Activated T-cell treated with anti-CD3 and anti-CD28 coated beads for 1 hour (primary cell): ENCODE results near the gene ZNF273.
"Not testable (repeated sequence)": the region's sequence is repeated elsewhere in the genome, so short reads cannot be mapped to it uniquely, and the experiment has no call there.

Experiments
- DNase-seq: peaks from one replicate; pipeline ENCODE4 v3.0.0-alpha.2; 2020; ENCODE audit warnings: low read depth

The ZNF273 gene

DNA sequence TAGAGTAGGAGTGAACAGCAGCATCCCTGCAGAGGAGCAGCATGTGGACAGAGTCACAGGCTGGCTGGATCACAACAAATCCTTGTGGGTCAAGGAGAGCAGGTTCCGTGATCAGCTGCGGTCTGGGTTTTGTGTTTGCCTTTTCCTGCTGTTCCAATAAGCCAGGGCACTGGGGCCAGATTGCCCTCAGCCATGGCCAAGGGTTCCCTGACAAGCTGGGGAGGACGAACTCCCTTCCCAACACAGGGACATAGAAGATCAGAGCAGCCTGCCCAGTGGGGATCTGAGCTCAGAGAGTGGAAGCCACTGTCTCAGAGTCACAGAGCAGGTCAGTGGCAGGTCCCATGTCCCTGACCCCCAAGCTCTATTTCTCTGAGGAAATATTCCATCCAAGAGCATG, 12.8 kb upstream of the ZNF273 start:
- not testable (repeated sequence) for DNase-seq

DNA sequence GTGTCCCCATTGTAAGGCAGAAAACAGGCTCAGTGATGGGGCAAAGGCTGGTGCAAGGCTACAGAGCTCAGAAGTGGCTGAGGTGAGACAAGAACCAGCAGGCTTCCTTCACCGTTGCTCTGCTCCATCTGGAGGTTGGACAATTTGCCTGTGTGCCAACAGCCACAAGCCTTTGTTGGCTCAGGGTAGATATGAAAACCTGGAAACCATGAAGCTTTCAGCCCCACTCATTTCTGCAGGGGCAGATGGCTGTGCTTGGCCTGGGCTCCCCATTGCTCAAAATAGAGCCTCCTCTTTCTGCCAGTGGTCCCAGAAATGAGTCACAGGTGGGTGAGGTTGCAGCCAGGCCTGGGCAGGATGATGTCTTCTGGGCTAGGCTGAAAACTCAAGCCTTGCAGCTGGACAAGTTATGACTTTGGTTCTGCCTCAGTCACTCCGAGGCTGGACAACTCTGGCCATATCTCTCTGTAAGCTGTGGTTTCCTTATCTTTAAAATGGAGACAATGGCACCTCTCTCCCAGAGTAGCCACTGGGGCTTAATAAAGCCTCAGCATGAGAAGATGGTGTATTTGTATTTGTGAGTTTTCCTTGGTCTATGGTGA, 12.2 kb upstream of the ZNF273 start:
- DNase-seq = no peak

DNA sequence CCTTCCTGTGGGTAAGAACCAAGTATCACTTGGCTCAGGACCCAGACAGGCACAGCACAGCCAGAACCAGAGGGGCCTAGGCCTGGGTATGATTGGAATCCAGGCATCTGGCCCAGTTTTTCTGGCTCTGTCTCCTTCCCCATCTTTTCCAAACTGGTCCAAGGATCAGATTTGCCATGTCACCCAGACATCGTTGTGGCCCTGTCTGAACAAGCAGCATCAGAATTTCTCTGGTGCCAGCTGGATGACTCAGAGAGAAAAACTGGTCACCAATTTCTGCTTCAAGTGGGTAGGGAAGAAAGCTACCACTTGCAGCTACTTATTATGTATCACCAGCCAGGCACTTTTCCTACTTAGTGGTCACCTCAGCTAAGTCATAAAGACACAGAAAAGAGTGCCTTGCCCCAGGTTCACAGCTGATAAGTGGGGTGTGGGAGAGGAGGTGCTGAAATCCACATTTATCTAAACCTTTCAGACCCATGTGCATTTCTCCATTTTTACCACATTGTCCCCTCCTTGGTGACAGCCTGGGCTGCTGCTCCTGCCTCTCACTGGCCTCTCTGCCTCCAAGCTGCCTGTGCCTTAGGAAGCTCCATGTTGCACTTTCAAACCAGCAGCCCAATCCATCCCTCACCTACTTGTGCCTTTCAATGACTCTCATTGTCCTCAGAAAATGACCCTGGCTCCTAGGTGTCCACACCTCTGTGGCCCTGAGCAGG, 11.6 kb upstream of the ZNF273 start:
- not testable (repeated sequence) for DNase-seq

DNA sequence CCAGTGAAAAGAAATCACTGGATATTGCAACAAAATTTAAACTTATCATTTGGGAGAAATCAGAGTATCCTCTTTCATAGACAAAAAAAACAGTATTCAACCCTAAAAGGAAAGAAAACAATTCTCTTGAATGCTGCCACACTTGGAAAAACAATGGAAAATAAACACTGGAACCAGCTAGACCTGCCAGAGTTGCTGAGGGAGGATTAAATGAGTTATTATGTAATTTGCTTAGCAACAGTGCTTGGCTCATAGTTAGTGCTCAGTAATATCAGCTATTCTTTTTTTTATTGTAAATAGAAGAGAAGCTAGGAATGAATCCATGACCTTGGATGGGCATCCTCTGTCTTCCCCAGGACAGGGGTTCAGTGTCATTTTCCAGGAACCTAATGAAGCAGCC, 11.0 kb upstream of the ZNF273 start:
- DNase-seq = no peak

DNA sequence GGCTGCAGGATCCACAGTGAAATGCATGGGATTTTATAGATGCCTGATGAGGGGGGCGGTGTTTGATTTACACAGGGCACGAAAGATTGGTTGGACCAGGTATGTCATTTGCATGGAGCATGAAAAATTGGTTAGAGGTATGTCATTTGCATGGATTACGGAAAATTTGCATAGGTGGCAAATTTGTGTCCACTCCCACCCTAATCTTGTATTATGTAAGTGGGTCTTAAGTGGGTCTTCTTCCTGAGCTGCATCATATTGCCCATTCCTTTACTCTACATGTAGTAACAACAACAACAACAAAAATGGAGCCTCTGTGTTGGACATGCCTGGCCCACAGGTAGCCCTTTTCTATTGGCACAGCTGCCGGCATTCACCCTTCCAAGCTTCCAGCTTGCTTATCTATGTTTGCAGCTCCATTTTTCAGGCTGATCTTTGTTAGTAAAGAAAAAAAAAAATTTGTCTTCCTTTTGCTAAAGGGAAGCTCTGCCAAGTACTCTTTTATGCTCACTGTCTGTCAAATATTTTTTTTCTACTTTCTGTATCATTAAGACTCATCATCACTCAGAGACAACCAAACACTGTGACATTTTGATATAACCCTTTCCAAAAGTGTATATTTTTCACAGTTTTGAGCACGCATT, 10.3 kb upstream of the ZNF273 start:
- DNase-seq = no peak

DNA sequence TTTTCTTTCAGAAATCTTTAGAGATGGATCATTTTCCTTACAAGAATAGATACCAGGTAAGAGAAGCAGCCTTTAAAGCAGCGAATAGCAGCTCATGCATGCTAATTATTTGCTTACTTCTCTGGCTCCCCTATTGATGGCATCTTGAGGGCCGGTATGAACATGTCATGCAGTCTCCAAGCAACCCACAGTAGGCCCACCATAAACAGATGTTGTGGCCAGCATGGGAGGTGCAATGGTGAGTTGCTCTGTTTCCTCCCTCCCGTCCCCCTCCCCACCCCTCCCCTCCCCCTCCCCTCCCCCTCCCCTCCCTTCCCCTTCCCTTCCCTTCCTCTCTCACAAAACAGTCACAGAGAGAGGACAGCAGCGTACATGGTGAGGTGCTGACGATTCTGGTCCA, 9.7 kb upstream of the ZNF273 start:
- no peak for DNase-seq

DNA sequence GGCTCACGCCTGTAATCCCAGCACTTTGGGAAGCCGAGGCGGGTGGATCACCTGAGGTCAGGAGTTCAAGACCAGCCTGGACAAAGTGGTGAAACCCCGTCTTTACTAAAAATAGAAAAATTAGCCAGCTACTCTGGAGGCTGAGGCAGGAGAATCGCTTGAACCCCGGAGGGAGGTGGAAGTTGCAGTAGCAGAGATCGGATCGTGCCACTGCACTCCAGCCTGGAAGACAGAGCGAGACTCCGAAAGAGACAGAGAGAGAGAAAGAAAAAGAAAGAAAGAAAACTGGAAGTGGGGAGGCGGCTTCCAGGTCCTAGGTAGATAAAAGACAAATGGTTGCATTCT, 640 bp upstream of the ZNF273 start:
- DNase-seq = not testable (repeated sequence)

DNA sequence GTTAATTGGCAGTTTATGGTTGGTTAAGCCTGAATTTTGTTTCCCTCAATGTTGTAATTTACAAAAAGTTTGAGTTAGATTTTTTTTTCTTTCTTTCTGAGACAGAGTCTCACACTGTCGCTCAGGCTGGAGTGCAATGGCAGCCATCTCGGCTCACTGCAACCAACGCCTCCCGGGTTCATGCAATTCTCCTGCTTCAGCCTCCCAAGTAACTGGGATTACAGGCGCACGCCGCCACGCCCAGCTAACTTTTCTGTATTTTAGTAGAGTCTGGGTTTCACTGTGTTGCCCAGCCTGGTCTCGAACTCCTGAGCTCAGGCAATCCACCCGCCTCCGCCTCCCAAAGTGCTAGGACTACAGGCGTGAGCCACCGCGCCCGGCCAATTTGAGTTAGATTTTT, 935 bp downstream of the ZNF273 start:
- DNase-seq = no peak

DNA sequence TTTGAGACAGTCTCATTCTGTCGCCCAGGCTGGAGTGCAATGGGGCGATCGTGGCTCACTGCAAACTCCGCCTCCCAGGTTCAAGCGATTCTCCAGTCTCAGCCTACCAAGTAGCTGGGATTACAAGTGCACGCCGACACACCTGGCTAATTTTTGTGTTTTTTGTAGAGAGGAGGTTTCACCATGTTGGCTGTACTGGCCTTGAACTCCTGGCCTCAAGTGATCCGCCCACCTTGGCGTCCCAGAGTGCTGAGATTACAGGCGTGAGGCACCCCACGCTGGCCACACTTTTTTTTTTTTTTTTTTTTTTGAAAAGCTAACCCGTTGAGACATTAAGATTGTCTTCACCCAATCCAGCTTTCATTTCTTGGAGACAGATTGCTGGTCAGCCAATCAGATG, 2.1 kb downstream of the ZNF273 start:
- no peak for DNase-seq

DNA sequence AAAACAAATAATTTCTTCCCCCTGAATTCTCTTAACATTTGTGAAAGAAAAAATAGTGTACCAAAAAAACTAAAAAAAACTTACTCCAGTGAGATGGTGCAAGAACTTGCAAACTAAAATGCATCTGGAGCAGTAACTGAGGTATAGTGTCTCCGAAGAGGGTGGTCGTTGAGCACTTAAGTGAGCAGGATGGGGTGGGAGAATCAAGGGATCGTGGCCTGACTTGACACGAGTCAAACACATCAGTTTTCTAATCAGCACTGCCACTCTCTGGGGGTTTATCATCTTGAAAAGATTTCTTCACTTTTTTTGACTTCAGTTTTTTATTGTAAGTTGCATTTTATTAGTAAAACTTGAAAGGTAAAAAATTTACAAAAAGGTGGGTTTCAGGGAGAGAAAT, 2.5 kb downstream of the ZNF273 start:
- no peak for DNase-seq

DNA sequence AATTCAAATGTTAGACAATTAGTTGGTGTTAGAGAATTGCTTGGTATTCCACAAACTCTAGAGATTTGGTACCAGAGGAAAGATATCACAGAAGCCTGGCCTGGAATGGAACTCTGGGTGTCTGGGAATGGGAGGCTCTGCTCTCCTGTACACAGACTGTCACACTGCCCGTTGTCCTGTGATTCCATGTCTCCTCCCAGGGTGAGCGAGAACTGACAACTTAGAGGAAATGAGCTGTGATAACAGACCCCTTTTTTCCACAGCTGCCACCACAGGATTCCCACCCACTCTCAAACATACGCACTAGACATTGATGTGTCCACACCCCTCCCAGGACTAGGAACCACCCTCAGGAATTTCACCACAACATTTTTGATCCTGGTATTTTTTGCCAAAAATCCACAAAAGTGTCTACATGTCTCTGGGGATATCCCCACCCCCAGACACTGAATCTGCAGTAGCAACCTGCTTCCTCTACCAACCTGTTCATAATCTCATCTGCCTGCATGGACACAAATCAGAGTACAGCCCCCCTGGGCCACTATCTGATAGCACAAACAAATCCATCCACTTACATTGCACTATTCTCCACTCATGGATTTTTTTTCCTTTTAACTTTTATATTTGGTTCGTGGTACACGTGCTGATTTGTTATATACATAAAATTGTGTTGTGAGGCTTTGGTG, 4.7 kb downstream of the ZNF273 start:
- DNase-seq = no peak

DNA sequence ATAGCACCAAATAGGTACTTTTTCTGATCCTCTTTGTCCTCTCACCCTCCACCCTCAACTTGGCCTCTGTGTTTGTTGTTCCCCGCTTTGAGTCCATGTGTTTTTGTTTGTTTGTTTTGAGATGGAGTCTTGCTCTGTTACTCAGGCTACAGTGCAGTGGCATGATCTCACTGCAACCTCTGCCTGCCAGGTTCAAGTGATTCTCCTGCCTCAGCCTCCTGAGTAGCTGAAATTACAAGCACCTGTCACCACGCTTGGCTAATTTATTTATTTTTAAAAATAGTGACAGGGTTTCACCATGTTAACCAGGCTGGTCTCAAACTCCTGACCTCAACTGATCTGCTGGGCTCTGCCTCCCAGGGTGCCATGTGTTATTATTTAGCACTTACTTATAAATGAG, 5.3 kb downstream of the ZNF273 start:
- no peak for DNase-seq

DNA sequence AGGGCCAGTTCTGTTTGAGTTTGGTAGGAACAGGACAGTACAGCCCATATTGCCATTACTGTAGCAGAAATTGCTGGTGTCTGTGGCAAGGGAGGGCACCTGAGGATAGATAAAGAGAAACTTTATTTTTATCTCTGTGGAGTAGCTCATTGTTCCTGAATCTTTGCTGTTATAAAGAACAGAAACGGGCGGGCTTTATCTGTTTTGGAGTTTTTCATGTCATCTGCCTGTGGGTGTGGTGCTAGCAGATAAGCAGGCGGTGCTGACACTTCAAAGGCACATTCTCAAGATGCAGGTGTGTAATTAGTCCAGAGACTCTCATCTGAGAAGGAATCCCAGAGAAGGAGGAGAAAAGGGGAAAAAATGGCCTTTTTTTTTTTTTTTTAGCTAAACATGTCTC, 11.5 kb downstream of the ZNF273 start:
- no peak for DNase-seq

DNA sequence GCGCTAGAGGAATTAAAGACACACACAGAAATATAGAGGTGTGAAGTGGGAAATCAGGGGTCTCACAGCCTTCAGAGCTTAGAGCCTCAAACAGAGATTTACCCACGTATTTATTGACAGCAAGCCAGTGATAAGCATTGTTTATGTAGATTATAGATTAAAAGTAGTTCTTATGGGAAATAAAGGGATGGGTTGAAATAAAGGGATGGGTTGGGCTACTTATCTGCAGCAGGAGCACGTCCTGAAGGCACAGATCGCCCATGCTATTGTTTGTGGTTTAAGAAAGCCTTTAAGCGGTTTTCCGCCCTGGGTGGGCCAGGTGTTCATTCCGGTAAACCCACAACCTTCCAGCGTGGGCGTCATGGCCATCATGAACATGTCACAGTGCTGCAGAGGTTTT, 12.2 kb downstream of the ZNF273 start:
- DNase-seq = not testable (repeated sequence)

DNA sequence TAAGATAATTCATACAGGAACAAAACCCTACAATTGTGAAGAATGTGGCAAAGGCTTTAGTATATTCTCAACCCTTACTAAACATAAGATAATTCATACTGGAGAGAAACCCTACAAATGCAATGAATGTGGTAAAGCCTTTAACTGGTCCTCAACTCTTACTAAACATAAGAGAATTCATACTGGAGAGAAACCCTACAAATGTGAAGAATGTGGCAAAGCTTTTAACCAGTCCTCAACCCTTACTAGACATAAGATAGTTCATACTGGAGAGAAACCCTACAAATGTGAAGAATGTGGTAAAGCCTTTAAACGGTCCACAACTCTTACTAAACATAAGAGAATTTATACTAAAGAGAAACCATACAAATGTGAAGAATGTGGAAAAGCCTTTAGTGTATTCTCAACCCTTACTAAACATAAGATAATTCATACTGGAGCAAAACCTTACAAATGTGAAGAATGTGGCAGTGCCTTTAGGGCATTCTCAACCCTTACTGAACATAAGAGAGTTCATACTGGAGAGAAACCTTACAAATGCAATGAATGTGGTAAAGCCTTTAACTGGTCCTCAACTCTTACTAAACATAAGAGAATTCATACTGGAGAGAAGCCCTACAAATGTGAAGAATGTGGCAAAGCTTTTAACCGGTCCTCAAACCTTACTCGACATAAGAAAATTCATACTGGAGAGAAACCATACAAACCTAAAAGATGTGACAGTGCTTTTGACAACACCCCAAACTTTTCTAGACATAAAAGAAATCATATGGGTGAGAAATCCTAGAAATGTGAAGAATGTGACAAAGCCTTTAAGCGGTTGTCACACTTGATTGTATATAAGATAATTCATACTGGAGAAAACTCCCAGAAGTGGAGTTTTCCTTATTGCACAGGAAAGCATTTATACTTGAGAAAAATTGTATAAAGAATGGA, 25.4 kb downstream of the ZNF273 start:
- not testable (repeated sequence) for DNase-seq

DNA sequence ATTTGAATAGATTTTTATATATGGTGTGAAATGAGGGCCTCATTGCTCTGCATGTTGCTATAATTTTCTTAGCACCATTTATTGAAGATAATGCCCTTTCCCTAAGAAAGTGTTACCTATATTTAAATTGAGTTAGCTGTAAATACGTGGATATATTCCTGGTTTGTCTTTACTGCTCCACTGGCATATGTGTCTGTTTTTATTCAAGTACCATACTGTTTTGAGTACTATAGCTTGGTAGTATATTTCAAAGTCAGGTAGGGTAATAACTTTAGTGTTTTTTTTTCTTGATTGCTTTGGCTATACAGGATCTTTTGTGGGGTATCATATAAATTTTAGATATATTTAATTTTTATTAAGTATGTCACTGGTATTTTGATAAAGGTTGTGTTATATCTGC, 31.4 kb downstream of the ZNF273 start:
- DNase-seq = no peak

DNA sequence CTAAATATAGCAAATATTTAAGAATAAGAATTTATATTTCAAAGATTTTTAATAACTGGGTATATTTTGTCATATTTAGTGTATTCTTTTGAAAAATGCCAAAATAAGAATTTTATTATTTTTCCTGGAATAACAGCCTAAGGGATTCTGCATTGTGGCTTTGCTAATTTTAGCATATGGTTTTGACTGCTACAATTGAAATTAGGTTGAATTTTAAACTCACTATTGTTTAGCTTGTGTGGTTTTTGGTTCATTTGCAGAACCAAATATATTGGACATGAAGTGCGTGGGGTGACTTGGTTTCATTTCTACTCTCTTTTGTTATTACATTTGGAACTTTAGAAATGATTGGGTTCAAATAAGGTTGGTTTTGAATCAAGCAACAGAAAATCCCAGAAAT, 35.5 kb downstream of the ZNF273 start:
- no peak for DNase-seq

DNA sequence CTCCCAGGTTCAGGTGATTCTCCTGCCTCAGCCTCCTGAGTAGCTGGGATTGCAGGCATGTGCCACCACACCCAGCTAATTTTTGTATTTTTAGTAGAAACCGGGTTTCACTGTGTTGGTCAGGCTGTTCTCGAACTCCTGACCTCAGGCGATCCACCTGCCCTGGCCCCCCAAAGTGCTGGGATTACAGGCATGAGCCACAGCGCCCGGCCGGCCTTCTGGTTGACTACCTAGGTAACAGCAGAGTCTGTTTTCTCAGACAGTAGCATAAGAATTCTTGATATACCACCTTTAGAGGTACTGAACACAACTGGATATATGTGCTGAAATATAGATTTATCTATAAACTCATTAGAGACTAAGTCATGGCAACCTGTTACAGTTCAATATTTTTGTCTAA, 36.9 kb downstream of the ZNF273 start:
- not testable (repeated sequence) for DNase-seq

DNA sequence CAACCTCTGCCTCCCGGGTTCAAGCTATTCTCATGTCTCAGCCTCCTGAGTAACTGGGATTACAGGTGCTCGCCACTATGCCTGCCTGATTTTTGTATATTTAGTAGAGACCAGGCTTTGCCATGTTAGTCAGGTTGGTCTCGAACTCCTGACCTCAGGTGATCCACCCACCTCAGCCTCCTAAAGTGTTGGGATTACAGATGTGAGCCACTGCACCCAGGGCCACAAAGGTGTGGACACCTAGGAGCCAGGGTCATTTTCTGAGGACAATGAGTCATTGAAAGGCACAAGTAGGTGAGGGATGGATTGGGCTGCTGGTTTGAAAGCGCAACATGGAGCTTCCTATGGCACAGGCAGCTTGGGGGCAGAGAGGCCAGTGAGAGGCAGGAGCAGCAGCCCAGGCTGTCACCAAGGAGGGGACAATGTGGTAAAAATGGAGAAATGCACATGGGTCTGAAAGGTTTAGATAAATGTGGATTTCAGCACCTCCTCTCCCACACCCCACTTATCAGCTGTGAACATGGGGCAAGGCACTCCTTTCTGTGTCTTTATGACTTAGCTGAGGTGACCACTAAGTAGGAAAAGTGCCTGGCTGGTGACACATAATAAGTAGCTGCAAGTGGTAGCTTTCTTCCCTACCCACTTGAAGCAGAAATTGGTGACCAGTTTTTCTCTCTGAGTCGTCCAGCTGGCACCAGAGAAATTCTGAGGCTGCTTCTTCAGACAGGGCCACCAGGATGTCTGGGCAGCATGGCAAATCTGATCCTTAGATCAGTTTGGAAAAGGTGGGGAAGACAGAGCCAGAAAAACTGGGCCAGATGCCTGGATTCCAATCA, 41.8 kb downstream of the ZNF273 start:
- DNase-seq = not testable (repeated sequence)

DNA sequence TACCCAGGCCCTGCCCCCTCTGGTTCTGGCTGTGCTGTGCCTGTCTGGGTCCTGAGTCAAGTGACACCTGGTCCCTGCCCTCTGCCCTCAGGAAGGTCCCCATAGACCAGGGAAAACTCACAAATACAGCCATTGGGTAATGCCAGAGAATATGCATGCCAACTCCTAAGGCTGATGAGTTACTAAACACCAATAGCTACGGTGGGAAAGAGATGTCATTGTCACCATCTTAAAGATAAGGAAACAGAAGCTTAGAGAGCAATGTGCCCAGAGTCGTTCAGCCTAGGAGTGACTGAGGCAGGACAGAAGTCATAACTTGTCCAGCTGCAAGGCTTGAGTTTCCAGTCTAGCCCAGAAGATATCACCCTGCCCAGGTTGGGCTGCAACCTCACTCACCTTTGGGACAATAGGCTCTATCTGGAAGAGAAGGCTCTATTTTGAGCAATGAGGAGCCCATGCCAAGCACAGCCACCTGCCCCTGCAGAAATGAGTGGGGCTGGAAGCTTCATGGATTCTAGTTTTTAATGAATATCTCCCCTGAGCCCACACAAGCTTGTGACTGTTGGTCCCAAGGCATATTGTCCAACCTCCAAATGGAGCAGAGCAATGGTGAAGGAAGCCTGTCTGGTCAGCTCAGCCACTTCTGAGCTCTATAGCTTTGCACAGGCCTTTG, 42.6 kb downstream of the ZNF273 start:
- no peak for DNase-seq
